Stimulated activated CD8-positive, alpha-beta memory T cell treated with anti-CD3 and anti-CD28 coated beads, Interleukin-7, amount 100 ng/mL, for 24 hours (primary cell): ENCODE results near the gene PRPF40B.

ENCODE experiments used
- DNase-seq: peaks from one replicate; pipeline ENCODE4 v3.0.0-alpha.2; 2020; ENCODE audit warnings: low read depth

The PRPF40B gene

DNA sequence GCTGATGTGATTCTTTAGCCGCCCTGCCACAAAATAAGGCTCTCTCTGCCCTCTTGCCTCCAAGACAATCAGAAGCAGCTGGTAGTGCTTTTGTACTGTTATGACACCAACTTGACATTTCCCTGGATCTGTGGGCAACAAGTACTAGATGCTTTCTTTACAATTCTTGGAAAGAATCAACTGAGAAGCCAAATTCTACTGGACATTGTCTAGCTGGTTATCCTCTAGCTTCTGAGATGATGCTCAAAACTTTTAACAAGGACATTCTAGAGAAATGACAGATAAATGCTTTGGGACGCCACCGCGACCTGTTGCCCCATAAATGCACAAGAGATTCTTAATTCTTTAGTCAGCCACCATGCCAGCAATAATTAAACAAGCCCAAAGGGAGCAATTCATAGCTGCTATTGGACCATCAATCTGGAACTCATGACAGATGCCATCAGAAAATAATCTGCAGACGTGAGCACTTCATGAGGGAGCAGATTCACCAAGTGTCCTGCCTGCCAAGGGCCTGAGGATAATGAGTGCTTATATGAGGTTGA, 61.0 kb downstream of the PRPF40B start:
- no peak for DNase-seq

DNA sequence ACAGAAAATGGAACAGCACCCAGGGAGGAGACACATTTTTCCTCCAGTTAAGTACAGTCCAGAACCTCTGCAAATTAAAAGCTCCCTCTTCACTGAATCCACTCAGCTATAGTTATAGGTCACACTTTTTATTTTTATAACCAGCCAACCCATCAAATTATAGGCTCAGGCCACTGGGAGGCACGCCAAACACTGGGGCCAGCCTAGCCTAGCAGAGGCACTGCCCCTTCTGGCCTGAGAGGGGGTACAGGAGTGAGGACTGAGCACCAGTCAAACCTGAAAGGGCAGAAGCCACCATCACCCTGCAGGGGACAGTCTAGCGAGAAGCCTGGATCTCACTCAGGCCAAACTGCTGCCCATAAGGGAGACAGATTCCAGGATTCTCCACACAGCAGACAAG, 64.6 kb downstream of the PRPF40B start:
- no peak for DNase-seq

DNA sequence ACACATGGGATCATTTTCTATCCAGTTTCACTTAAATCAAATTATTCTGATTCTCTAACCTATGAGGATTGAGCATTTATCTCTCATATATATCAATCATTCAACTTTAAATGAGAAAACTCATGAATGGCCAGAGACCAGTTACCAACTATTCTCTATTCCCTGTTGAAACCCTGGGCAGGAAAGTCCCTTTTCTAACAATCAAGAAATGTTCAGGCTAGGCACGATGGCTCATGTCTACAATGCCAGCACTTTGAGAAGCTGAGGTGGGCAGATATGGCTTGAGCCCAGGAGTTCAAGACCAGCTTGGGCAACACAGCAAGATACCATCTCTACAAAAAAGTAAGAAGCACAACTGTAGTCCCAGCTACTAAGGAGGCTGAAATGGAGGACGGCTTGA, 65.9 kb downstream of the PRPF40B start:
- no peak for DNase-seq

DNA sequence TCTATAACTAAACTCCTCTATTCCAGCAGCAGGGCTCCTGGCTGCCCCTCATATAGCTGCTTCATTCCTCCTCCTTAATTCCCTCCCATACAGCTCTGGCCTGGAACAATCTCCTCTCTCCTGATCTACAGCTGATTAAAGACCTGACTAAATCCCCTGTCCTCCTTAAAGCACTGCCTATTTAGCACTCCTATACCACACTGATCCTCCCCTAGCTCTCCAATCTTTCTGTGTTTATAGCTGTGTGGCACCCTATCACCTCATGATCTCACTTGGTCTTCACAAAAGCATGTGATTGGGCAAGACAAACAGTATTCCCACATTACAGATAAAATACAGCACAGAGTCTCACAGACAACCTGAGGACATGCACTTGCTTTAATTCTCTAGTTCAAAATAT, 66.4 kb downstream of the PRPF40B start:
- no peak for DNase-seq

DNA sequence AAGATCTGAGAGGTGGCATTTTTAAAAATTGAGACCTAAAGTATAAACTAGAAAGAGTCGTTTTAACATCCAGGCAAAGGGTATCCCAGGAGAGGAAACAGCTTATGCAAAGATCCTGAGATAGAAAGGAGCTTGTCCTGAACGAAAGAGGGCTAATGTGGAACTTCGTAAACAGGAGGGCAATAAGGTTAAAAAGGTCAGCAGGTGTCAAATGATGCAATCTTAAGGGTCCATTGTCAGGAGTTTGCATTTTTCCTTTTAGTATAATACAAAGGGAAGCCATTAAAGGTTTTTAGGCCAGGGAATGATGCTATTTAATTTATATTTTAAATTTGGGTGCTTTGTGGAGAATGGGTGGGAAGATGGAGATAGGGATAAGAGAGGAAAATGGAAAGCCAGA, 69.5 kb downstream of the PRPF40B start:
- DNase-seq, result no peak

DNA sequence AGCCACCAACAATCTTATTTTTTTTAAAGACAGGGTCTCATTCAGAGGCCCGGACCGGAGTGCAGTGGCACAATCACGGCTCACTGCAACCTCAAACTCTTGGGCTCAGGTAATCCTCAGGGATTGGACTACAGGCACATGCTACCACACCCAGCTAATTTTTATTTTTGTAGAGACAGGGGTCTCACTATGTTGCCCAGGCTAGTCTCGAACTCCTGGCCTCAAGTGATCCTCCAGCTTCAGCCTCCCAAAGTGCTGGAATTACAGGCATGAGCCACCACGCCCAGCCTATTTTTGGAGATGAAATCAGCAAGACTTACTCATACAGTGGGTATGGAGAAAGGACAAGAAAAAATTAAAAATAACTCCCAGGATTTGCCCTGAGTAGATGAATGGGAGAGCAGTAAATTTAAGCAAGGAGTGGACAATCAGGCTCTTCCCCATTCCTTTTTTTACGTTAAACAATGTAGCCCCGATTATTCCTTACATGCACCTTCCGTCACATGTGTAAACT, 70.6 kb downstream of the PRPF40B start:
- DNase-seq, result no peak
